SU-DHL-6 (cell line): ENCODE data around the gene CFAP141.

Source experiments
- H2AFZ ChIP-seq: fragments of 200-600 bp; sonication (generic); 2 replicates; pipeline ENCODE4 v1.6.1; 2014; ENCODE audit warnings: low read depth, mild to moderate bottlenecking, moderate library complexity, mixed read lengths, antibody characterized with exemption, low read length; ENCODE audit not compliant: severe bottlenecking
- H3F3A ChIP-seq: fragments of 200-600 bp; shearing (Covaris generic); 2 replicates; pipeline ENCODE4 v1.6.0; 2016; ENCODE audit warnings: antibody characterized with exemption, mild to moderate bottlenecking; ENCODE audit not compliant: insufficient read depth
- H3K27ac ChIP-seq: fragments of 200-600 bp; sonication (generic); 2 replicates; pipeline ENCODE4 v1.5.1; 2016; ENCODE audit warnings: low read depth, mild to moderate bottlenecking, low read length, moderate library complexity, mixed read lengths
- H3K27me3 ChIP-seq: fragments of 200-600 bp; sonication (generic), shearing (Covaris generic); 2 replicates; pipeline ENCODE4 v1.6.0; 2014; ENCODE audit warnings: mild to moderate bottlenecking, low read length
- H3K36me3 ChIP-seq: fragments of 200-600 bp; sonication (generic); 2 replicates; pipeline ENCODE4 v1.6.1; 2014; ENCODE audit warnings: mild to moderate bottlenecking, low read length, mixed read lengths
- H3K4me2 ChIP-seq: fragments of 300-600, 200-600 bp; shearing (Covaris generic), sonication (generic); 2 replicates; pipeline ENCODE4 v1.6.0; 2014; ENCODE audit warnings: low read length, low read depth, mild to moderate bottlenecking; ENCODE audit not compliant: poor library complexity, severe bottlenecking
- H3K4me3 ChIP-seq: fragments of 200-600 bp; sonication (generic); 2 replicates; pipeline ENCODE4 v1.5.1; 2014; ENCODE audit warnings: antibody characterized with exemption, low read length, mild to moderate bottlenecking, mixed read lengths; ENCODE audit not compliant: insufficient read depth, poor library complexity, severe bottlenecking
- H3K79me2 ChIP-seq: fragments of 200-600 bp; sonication (generic); 2 replicates; pipeline ENCODE4 v1.6.1; 2014; ENCODE audit warnings: mild to moderate bottlenecking, low read length, moderate library complexity; ENCODE audit not compliant: insufficient read depth
- H3K9ac ChIP-seq: fragments of 200-600 bp; sonication (generic); 2 replicates; pipeline ENCODE4 v1.7.0; 2014; ENCODE audit warnings: mild to moderate bottlenecking, low read length
- H3K9me2 ChIP-seq: fragments of 200-600 bp; sonication (generic); replicated peaks from 2 replicates; pipeline ENCODE4 v1.6.1; 2014; ENCODE audit warnings: low read length; ENCODE audit not compliant: insufficient read depth
- H3K9me3 ChIP-seq: fragments of 200-600 bp; sonication (generic); 2 replicates; pipeline ENCODE4 v1.6.1; 2014; ENCODE audit warnings: low read length, mixed read lengths; ENCODE audit not compliant: insufficient read depth
- H4K20me1 ChIP-seq: fragments of 200-600 bp; sonication (generic); 2 replicates; pipeline ENCODE4 v1.6.1; 2014; ENCODE audit warnings: low read depth, mild to moderate bottlenecking, antibody characterized with exemption, low read length, moderate library complexity, mixed read lengths
- CTCF ChIP-seq: fragments of 200-600 bp; sonication (generic); IDR thresholded peaks from one replicate; pipeline ENCODE4 v1.5.1; 2017; ENCODE audit warnings: antibody characterized with exemption, mild to moderate bottlenecking, low read length, moderate library complexity; ENCODE audit not compliant: insufficient read depth, poor library complexity, severe bottlenecking
- EZH2phosphoT487 ChIP-seq: fragments of 200-600 bp; sonication (generic), shearing (Covaris generic); conservative IDR thresholded peaks from 2 replicates; pipeline ENCODE4 v1.6.1; 2018; ENCODE audit warnings: mild to moderate bottlenecking, antibody characterized with exemption, low read length, moderate library complexity, mixed read lengths

The CFAP141 gene

GRCh38 chr1:154239491-154239890 is 33.4 kb upstream of the CFAP141 start:
- H2AFZ ChIP-seq = no peak overlapping the region
- no peaks in the 10 kb centered on the region for H3F3A ChIP-seq
- TF ChIP-seq CTCF (no peak), EZH2phosphoT487 (no peak)
- no peak overlapping the region for H3K4me2 ChIP-seq
- no peaks in the 10 kb centered on the region for H3K27me3 ChIP-seq
- H3K27ac ChIP-seq = no peak overlapping the region
- H3K36me3 ChIP-seq = peaks cover 77% of the 10 kb centered on the region
- peaks cover 43% of the 10 kb centered on the region for H3K79me2 ChIP-seq
- no peaks in the 10 kb centered on the region for H3K9me2 ChIP-seq
- no peak overlapping the region for H3K4me3 ChIP-seq
- peaks cover 7% of the 10 kb centered on the region; the same call in 1 of the 2 replicates for H4K20me1 ChIP-seq
- H3K9me3 ChIP-seq = no peaks in the 10 kb centered on the region
- H3K9ac ChIP-seq = no peak overlapping the region

- Histone ChIP-seq H3K9ac (no peak overlapping the region), H2AFZ (no peak overlapping the region), H3K27ac (no peak overlapping the region), H3K4me3 (no peak overlapping the region), H3K79me2 (peaks cover 43% of the 10 kb centered on the region), H3F3A (no peaks in the 10 kb centered on the region), H3K9me3 (no peaks in the 10 kb centered on the region), H3K36me3 (peaks cover 70% of the 10 kb centered on the region), H3K4me2 (no peak overlapping the region), H3K27me3 (no peaks in the 10 kb centered on the region), H4K20me1 (peaks cover 7% of the 10 kb centered on the region; the same call in 1 of the 2 replicates), H3K9me2 (no peaks in the 10 kb centered on the region)
- TF ChIP-seq CTCF = no peak
- no peak for TF ChIP-seq EZH2phosphoT487
These were observed 31.9 kb upstream of the CFAP141 start for GRCh38 chr1:154237880-154238506.

- no peak overlapping the region for H3K4me3 ChIP-seq
- H3K27ac ChIP-seq = no peak overlapping the region
- no peak overlapping the region for H2AFZ ChIP-seq
- peaks cover 65% of the 10 kb centered on the region for H3K36me3 ChIP-seq
- no peak for TF ChIP-seq EZH2phosphoT487
- TF ChIP-seq CTCF = no peak
- no peaks in the 10 kb centered on the region for H3K9me2 ChIP-seq
- H4K20me1 ChIP-seq = peaks cover 7% of the 10 kb centered on the region; the same call in 1 of the 2 replicates
- H3K79me2 ChIP-seq = peaks cover 40% of the 10 kb centered on the region
- H3K4me2 ChIP-seq = no peak overlapping the region
- H3K9me3 ChIP-seq = no peaks in the 10 kb centered on the region
- H3K27me3 ChIP-seq = no peaks in the 10 kb centered on the region
- no peaks in the 10 kb centered on the region for H3F3A ChIP-seq
- H3K9ac ChIP-seq = no peak overlapping the region
These were observed 31.3 kb upstream of the CFAP141 start for GRCh38 chr1:154237435-154237834.
